ENCODE data around the gene REEP2. TPM values are rescaled to one million over a fixed set of nuclear protein-coding genes. Genes with fewer than 3 reads are reported as not detected.
"Not testable (repeated sequence)": the region's sequence is repeated elsewhere in the genome, so short reads cannot be mapped to it uniquely, and the experiment has no call there.

Gene REEP2
- total RNA-seq, 1 experiment from 2014 or later = 3.4 TPM

DNA sequence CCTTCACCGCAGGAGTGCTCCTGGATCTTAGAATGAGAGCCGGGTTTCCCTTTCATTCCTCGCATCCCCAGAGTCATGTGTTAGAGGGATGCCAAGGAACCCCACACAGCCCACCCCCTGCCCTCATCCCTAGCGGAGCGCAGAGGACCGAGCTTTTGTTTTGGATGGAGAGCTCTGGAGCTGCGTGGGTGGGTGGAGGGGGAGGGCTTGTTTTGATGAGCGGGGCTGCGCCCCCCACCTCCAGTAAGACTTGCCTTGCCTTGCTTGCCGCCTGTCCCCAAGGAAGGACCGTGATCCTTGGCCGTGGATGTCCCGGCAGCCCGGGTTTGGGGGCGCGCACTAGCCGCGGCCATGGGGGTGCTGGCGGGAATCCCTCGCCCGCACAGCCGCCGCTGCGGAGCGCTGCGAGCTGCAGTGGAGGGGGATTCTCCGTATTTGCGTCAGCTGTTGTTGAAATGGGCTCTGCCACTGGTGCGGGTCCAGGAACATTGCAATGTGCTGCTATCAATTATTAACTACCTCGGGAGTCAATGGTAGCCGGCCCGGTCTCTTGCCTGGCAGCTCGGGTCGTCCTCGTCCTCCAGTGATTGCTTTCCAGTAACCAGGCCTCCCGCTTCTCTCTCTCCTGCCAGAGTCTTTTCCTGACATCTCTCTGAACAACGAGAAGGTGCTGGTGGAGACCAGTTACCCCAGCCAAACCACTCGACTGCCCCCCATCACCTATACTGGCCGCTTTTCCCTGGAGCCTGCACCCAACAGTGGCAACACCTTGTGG is 27.5 kb downstream of the REEP2 start:
- DNase-seq (ENCODE audit: low read depth) = peak; percentile 39

DNA sequence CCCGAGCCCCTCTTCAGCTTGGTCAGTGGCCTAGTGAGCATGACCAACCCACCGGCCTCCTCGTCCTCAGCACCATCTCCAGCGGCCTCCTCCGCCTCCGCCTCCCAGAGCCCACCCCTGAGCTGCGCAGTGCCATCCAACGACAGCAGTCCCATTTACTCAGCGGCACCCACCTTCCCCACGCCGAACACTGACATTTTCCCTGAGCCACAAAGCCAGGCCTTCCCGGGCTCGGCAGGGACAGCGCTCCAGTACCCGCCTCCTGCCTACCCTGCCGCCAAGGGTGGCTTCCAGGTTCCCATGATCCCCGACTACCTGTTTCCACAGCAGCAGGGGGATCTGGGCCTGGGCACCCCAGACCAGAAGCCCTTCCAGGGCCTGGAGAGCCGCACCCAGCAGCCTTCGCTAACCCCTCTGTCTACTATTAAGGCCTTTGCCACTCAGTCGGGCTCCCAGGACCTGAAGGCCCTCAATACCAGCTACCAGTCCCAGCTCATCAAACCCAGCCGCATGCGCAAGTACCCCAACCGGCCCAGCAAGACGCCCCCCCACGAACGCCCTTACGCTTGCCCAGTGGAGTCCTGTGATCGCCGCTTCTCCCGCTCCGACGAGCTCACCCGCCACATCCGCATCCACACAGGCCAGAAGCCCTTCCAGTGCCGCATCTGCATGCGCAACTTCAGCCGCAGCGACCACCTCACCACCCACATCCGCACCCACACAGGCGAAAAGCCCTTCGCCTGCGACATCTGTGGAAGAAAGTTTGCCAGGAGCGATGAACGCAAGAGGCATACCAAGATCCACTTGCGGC is 28.2 kb downstream of the REEP2 start:
- DNase-seq (ENCODE audit: low read depth) = peak; percentile 56

DNA sequence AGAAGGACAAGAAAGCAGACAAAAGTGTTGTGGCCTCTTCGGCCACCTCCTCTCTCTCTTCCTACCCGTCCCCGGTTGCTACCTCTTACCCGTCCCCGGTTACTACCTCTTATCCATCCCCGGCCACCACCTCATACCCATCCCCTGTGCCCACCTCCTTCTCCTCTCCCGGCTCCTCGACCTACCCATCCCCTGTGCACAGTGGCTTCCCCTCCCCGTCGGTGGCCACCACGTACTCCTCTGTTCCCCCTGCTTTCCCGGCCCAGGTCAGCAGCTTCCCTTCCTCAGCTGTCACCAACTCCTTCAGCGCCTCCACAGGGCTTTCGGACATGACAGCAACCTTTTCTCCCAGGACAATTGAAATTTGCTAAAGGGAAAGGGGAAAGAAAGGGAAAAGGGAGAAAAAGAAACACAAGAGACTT is 28.9 kb downstream of the REEP2 start:
- DNase-seq (ENCODE audit: low read depth) = no peak

DNA sequence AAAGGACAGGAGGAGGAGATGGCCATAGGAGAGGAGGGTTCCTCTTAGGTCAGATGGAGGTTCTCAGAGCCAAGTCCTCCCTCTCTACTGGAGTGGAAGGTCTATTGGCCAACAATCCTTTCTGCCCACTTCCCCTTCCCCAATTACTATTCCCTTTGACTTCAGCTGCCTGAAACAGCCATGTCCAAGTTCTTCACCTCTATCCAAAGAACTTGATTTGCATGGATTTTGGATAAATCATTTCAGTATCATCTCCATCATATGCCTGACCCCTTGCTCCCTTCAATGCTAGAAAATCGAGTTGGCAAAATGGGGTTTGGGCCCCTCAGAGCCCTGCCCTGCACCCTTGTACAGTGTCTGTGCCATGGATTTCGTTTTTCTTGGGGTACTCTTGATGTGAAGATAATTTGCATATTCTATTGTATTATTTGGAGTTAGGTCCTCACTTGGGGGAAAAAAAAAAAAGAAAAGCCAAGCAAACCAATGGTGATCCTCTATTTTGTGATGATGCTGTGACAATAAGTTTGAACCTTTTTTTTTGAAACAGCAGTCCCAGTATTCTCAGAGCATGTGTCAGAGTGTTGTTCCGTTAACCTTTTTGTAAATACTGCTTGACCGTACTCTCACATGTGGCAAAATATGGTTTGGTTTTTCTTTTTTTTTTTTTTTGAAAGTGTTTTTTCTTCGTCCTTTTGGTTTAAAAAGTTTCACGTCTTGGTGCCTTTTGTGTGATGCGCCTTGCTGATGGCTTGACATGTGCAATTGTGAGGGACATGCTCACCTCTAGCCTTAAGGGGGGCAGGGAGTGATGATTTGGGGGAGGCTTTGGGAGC is 29.5 kb downstream of the REEP2 start:
- peak; percentile 56 for DNase-seq (ENCODE audit: low read depth)

DNA sequence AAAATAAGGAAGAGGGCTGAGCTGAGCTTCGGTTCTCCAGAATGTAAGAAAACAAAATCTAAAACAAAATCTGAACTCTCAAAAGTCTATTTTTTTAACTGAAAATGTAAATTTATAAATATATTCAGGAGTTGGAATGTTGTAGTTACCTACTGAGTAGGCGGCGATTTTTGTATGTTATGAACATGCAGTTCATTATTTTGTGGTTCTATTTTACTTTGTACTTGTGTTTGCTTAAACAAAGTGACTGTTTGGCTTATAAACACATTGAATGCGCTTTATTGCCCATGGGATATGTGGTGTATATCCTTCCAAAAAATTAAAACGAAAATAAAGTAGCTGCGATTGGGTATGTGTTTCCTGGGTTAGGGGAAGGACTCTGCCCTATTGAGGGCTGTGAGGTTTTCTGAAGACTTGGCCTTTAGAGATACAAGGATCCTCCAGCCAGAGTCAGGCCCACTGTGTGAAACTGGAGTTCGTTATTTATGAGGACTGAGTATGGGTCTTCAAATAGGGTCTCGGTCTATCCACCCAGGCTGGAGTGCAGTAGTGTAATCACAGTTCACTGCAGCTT is 30.2 kb downstream of the REEP2 start:
- no peak for DNase-seq (ENCODE audit: low read depth)

DNA sequence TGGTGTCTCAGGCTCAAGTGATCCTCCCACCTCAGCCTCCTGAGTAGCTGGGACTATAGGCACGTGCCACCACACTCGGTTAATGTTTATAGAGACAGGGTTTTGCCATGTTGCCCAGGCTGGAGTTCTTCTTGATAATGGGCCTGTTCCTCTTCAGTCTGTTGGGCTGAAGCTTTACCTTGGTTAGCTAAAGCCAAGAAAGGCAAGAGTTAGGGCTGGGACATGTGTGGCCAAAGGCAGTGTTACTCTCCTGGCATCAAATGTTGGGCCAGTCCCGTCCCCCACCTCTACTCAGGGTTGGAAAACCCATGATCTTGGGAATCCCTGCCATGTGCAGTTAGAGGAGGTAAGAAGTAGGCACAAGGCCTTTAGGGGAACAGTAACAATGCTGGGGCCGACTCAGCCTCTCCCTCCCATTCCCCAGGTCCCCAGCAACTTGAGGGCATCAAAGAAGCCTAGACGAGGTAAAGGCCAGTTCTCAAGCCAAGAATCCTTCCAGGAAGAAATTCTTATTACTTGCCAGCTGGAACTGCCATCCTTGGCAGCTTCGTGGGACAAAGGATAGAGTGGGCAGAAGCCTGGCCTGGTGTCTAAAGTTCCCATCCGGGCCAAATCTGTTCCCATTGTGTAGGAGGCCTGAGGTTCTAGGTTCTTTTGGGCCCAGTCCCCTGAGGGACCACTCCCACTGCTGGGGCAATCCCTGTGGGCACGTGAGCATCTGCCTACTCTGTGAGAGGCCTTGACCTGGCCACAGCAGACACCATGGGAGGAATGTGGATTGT is 30.9 kb downstream of the REEP2 start:
- peak; percentile 93 for DNase-seq (ENCODE audit: low read depth)

DNA sequence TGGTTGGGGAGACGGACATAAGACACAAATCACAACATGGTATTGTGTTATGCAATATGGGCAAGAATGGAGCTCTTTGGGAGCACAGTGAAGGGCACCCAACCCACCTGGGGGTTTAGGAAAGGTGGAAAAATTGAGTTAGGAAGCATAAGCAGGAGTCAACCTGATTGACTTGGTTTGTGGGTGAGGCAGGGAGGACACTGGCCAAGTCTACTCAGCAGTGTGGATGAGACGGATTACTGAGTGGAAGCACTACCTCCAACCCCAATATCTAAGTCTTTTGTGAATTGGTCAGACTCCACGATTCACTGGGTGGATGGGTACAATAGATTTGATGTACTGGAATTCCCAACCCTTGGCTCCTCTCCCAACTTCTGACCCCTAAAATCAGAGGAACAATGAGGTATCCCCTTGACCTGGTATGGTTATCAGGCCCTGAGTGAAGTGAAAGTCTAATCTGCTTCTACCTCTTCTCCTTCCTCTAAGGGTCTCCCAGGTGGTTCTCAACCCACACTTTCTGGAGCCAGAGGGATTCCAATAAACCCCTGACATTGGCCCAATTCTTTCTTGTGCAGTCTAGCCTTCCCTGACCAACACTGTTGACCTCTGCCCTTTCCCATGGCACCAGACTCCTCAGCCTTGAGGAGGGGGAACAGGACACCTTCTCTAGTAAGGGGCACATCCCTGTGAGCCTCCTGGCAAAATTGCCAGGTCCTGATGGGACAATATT is 31.6 kb downstream of the REEP2 start:
- peak; percentile 81 for DNase-seq (ENCODE audit: low read depth)

DNA sequence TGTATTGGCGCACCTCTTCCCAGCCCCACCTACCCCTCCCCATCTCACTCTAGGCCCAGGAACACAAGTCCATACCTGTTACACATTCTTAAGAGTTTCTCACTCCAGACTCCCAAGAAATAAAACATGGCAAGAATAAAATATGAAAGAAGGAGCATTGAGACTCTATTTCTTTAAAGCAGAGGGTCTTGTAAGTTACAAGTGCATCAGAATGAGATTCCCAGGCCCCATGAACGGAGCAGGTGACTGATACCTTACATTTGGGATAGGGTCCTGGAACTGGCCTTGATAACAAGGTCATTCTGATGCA is 32.1 kb downstream of the REEP2 start:
- no peak for DNase-seq (ENCODE audit: low read depth)

DNA sequence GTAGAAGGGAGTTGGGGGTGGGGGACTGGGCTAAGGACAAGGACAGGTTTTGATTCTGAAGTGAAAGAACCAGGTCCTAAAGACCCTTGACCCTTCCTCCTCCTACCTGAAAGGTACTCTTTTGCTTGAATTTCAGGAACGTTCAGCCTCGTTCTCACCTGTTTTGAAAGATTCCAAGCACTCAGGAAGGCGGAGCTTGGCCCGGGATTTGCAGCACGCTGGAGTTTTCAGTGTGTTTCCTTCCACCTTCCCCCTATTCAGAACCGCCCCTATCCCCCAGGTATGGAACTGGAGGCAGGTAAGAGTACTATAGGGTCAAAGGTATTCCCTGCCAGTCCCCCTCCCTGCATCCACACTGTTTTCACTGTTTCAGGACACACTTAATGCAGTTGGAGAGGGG is 33.5 kb downstream of the REEP2 start:
- no peak for DNase-seq (ENCODE audit: low read depth)

DNA sequence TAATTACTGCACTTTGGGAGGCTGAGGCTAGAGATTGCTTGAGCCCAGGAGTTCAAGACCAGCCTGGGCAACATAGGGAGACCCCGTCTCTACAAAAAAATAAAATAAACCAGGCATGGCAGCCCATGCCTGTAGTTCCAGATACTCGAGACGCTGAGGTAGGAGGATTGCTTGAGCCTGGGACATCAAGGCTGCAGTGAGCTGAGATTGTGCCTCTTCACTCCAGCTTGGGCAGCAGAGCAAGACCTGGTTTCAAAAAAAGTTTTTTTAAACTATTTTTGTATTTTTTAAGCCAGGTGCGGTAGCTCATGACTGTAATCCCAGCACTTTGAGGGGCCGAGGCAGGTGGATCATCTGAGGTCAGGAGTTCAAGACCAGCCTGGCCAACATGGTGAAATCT is 34.3 kb downstream of the REEP2 start:
- not testable (repeated sequence) for DNase-seq (ENCODE audit: low read depth)

GRCh38 chr5:138476918-138477317 is 38.1 kb downstream of the REEP2 start:
- DNase-seq (ENCODE audit: low read depth) = no peak

GRCh38 chr5:138482638-138483037 is 43.8 kb downstream of the REEP2 start:
- DNase-seq (ENCODE audit: low read depth) = no peak

DNA sequence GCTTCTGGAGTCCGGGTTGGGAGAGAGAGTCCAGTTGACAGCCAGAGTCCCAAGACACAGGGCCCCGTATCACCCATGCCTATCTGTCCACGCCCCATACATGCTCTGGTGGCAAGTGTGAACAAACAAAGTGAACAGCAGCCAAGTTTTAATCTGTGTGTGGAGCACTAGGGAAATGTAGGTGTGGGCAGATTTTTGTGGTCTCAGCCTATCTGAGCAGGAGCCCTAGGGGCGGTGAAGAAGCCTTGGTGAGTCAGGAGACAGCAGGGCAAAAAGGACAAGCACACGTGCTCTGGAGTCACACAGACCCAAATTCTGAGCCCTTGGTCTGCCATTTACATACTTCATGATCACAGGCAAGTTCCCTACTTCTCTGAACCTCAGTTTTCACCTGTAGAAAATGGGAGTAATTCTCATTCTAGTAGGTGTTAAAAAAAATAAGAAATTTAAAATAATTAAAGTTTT is 49.7 kb downstream of the REEP2 start:
- DNase-seq (ENCODE audit: low read depth) = peak; percentile 83

DNA sequence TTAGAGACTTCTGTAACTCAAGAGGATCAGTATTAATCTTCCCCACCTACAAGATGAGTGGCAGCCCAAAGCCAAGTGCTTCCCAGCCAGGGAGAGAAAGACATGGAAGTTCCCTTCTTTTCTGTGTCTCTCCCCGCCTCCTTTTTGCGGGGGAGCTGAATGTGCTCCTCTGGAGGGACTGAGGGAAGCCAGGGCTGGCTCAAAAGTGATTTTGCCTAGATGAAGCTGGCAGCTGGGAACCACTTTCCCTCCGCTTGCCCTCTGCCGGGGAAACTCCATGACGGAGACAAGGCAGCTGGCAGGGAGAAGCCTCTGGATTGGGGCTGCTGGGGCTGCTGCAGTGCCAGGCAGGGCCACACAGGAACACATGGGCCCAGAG is 50.8 kb downstream of the REEP2 start:
- no peak for DNase-seq (ENCODE audit: low read depth)

DNA sequence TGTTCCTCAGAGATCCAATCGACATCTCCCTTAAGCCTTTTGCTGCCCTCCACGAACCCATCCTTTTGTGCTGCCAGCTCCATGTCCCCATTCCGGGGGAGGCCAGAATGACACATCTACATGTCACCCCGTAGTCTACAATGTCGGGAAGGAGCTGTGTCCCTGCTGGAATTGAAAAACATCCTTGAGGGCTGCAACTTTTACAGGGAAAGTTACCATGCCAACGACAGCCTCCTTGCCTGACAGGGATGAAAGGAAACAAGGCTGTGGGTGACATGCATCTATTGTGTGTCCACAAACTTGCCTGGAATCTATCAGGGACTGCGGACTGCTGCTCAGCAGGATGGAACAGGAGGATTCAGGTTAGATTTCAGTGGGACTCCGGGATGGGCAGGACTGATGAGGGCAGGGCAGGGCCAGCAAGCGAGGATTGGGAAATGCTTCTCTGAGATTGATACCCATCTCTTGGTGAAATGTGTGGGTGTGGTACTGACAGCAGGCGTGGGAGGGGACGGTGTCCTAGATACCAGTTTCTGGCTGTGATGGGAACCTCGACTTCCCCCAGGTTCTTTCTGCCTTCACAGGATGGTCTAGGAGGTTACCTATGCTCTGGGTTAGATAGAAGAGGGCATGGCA is 51.9 kb downstream of the REEP2 start:
- DNase-seq (ENCODE audit: low read depth) = peak; percentile 9

GRCh38 chr5:138491284-138491648 is 52.4 kb downstream of the REEP2 start:
- peak; percentile 6 for DNase-seq (ENCODE audit: low read depth)

GRCh38 chr5:138491669-138492559 is 53.1 kb downstream of the REEP2 start:
- peak; percentile 96 for DNase-seq (ENCODE audit: low read depth)

DNA sequence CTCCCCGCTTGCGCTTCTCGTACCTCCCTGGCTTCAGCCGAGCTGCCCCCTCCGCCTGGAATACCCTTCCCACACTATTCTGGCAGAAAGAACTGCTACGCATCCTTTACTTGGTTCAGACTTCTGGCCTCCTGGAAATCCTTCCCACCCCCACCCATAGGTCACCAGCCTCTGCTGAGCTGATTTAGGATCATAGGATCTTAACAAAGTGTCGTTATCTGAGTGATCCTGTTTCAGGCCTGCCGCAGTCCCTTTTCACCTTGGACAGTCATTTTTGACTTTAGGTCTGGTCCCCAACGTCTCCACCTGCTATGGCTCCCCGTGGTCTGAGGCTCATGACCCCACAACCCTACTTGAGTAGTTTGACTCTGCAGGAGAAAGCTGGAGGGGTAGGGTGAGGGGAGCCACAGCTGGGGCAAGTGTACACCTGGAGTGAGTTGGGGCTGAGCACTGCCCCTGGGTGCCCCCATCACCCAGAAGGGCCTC is 53.7 kb downstream of the REEP2 start:
- no peak for DNase-seq (ENCODE audit: low read depth)

GRCh38 chr5:138495351-138495750 is 56.5 kb downstream of the REEP2 start:
- peak; percentile 20 for DNase-seq (ENCODE audit: low read depth)

Measured in Daoy (cell line).